OCI-LY3 (cell line): ENCODE data around the gene THTPA.
"Not testable (repeated sequence)": the region's sequence is repeated elsewhere in the genome, so short reads cannot be mapped to it uniquely, and the experiment has no call there.

ENCODE experiments used
- H2AFZ ChIP-seq: fragments of 200-600, 300-600 bp; shearing (Covaris generic); 2 replicates; pipeline ENCODE4 v1.6.0; 2014; ENCODE audit warnings: antibody characterized with exemption, low read depth, low read length
- H3K27ac ChIP-seq: fragments of 200-600, 300-600 bp; sonication (generic); 2 replicates; pipeline ENCODE4 v1.5.1; 2014; ENCODE audit warnings: mild to moderate bottlenecking, low read length, moderate library complexity, mixed read lengths
- H3K27me3 ChIP-seq: fragments of 200-600, 300-600 bp; sonication (generic); 2 replicates; pipeline ENCODE4 v1.6.1; 2014; ENCODE audit warnings: low read depth, low read length, mixed read lengths
- H3K36me3 ChIP-seq: fragments of 200-600, 300-600 bp; sonication (generic); replicated peaks from 2 replicates; pipeline ENCODE3; 2014; ENCODE audit warnings: low read depth, low read length, mixed read lengths
- H3K4me1 ChIP-seq: fragments of 300-600, 200-600 bp; sonication (generic); 2 replicates; pipeline ENCODE4 v1.6.1; 2014; ENCODE audit warnings: low read length, mixed read lengths
- H3K4me2 ChIP-seq: fragments of 200-600, 300-600 bp; sonication (generic); 2 replicates; pipeline ENCODE4 v1.6.1; 2014; ENCODE audit warnings: low read length, mixed read lengths
- H3K4me3 ChIP-seq: fragments of 300-600, 200-600 bp; sonication (generic); 2 replicates; pipeline ENCODE4 v1.5.1; 2014; ENCODE audit warnings: antibody characterized with exemption, mild to moderate bottlenecking, low read length, moderate library complexity
- H3K79me2 ChIP-seq: fragments of 300-600, 200-600 bp; shearing (Covaris generic); 2 replicates; pipeline ENCODE4 v1.6.1; 2014; ENCODE audit warnings: mild to moderate bottlenecking, low read length, mixed read lengths
- H3K9ac ChIP-seq: fragments of 300-600, 200-600 bp; shearing (Covaris generic); 2 replicates; pipeline ENCODE4 v1.6.0; 2014; ENCODE audit warnings: mild to moderate bottlenecking, low read length, moderate library complexity
- H3K9me3 ChIP-seq: fragments of 200-600, 300-600 bp; shearing (Covaris generic); 2 replicates; pipeline ENCODE4 v1.6.1; 2014; ENCODE audit warnings: low read length, mixed read lengths; ENCODE audit not compliant: insufficient read depth
- H4K20me1 ChIP-seq: fragments of 200-600, 300-600 bp; sonication (generic); 2 replicates; pipeline ENCODE4 v1.6.1; 2016; ENCODE audit warnings: low read length, mixed read lengths; ENCODE audit not compliant: insufficient read depth
- CTCF ChIP-seq: fragments of 200-600, 300-600 bp; sonication (generic); IDR thresholded peaks from 2 replicates; pipeline ENCODE4 v1.5.1; 2014; ENCODE audit warnings: antibody characterized with exemption, low read length, low read depth
- EZH2phosphoT487 ChIP-seq: fragments of 200-600 bp; shearing (Covaris generic); IDR thresholded peaks from 2 replicates; pipeline ENCODE4 v1.6.1; 2018; ENCODE audit warnings: antibody characterized with exemption, mixed run types, low read depth

The THTPA gene

GRCh38 chr14:23608454-23608853 is 52.4 kb downstream of the THTPA start:
- TF ChIP-seq CTCF (no peak), EZH2phosphoT487 (no peak)
- Histone ChIP-seq H3K4me2 (no peak overlapping the region), H3K27ac (no peak overlapping the region), H4K20me1 (no peaks in the 10 kb centered on the region), H3K4me1 (peaks cover 8% of the 10 kb centered on the region), H3K9me3 (no peaks in the 10 kb centered on the region; the same call in 1 of the 2 replicates), H3K36me3 (no peaks in the 10 kb centered on the region), H3K27me3 (peaks cover 19% of the 10 kb centered on the region; the same call in 1 of the 2 replicates), H2AFZ (no peak overlapping the region), H3K9ac (no peak overlapping the region), H3K79me2 (no peaks in the 10 kb centered on the region), H3K4me3 (no peak overlapping the region)

GRCh38 chr14:23609001-23609400 is 52.9 kb downstream of the THTPA start:
- no peak overlapping the region for H3K27ac ChIP-seq
- H2AFZ ChIP-seq: no peak overlapping the region
- peaks cover 23% of the 10 kb centered on the region; the same call in 1 of the 2 replicates for H3K27me3 ChIP-seq
- H3K4me1 ChIP-seq: peaks cover 8% of the 10 kb centered on the region
- H3K4me2 ChIP-seq: no peak overlapping the region
- H4K20me1 ChIP-seq: no peaks in the 10 kb centered on the region
- H3K9ac ChIP-seq: no peak overlapping the region
- TF ChIP-seq CTCF (no peak), EZH2phosphoT487 (no peak)
- no peaks in the 10 kb centered on the region for H3K36me3 ChIP-seq
- no peaks in the 10 kb centered on the region; the same call in 1 of the 2 replicates for H3K9me3 ChIP-seq
- no peaks in the 10 kb centered on the region for H3K79me2 ChIP-seq
- no peak overlapping the region for H3K4me3 ChIP-seq

GRCh38 chr14:23609411-23610089 is 53.5 kb downstream of the THTPA start:
- H3K9me3 ChIP-seq, H4K20me1 ChIP-seq, H3K36me3 ChIP-seq, H3K79me2 ChIP-seq, H2AFZ ChIP-seq, H3K4me2 ChIP-seq, H3K4me3 ChIP-seq, H3K27ac ChIP-seq, H3K4me1 ChIP-seq, H3K9ac ChIP-seq: not testable (repeated sequence)
- peaks cover 23% of the 10 kb centered on the region; the same call in 1 of the 2 replicates for H3K27me3 ChIP-seq
